HG03521 (cell line): ENCODE measurements around the gene ST6GAL1.
"Not testable (repeated sequence)": the region's sequence is repeated elsewhere in the genome, so short reads cannot be mapped to it uniquely, and the experiment has no call there.

ENCODE experiments used
- ATAC-seq: cut with Tn5 transposase; IDR thresholded peaks from one replicate; pipeline ENCODE4 v1.9.1; 2021; ENCODE audit warnings: mild to moderate bottlenecking, moderate library complexity; ENCODE audit not compliant: unreplicated experiment

The ST6GAL1 gene

GRCh38 chr3:186966406-186966805, 36.1 kb downstream of the ST6GAL1 start:
- no peak for ATAC-seq

DNA sequence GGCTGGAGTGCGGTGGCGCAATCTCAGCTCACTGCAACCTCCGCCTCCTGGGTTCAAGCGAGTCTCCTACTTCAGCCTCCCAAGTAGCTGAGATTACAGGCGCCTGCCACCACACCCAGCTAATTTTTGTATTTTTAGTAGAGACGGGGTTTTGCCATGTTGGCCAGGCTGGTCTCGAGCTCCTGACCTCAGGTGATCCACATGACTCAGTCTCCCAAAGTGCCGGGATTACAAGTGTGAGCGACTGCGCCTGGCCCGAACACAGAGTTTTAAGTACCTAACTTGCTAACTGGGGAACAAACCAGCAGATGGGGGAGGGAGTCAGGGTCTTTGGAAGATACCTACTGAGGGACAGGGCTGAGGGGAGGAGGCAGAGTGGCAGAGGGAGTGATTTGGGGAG, 36.9 kb downstream of the ST6GAL1 start:
- ATAC-seq: not testable (repeated sequence)

GRCh38 chr3:186967686-186968085, 37.4 kb downstream of the ST6GAL1 start:
- no peak for ATAC-seq

- ATAC-seq: no peak
These were observed 39.3 kb downstream of the ST6GAL1 start for GRCh38 chr3:186969607-186970006.

- not testable (repeated sequence) for ATAC-seq
These were observed 40.8 kb downstream of the ST6GAL1 start for GRCh38 chr3:186971106-186971505.

DNA sequence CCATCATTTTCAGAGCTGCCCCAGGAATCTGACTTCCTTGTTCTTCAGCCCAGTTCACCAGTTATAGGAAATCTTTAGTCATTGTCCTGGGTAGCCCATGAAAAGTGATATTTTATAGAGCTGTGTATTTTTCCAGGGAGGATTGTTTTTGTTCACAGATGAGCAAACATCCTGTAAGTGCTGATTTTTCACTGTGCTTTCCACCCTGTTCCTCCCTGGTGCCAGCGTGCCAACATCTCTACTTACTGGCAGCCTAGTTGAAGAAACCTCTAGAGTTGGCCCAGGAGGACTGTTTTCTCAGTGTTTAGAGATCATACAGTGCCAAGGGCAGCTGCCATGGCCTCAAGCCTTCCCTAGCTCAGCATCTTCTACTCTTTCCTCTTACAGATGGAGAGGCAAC, 41.3 kb downstream of the ST6GAL1 start:
- ATAC-seq: no peak

DNA sequence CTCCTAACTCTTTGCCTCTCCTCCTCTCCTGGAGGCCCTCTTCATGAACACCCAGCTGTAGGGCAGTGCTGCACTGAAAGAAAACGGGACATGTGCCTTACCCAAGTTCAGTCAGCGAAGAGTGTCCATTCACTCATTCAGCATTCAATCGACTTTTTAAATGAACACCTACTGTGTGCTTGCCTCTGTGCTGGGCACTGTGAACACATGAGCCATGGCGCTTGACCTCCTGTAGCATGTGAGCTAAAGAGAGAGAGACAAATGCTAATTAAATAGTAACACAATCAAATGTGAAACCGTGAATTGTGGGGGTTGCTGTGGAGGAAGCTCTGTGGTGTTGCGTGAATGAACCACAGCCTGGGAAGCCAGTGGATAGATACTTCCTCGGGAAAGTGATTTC, 43.4 kb downstream of the ST6GAL1 start:
- no peak for ATAC-seq

GRCh38 chr3:186974824-186975313, 44.5 kb downstream of the ST6GAL1 start:
- ATAC-seq: no peak

DNA sequence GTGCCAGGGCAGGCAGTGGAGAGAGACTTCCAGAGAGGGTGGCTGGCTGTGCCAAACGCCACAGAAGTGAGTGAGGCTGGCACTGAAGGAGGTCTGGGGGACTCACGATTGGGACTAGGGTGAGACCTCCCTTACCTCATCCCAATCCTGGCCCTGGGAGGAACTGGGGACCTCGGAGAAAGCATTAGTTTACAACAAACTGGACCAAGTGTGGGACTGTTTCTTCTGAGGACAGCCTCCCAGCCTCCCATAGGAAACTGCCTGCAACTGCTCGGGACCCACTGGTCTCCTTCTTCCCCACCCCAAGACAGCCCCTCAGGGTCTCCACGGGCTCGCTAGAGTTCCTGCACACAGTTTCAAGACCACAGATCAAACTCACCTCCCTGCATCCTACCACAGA, 45.4 kb downstream of the ST6GAL1 start:
- no peak for ATAC-seq

GRCh38 chr3:186976837-186977750, 46.8 kb downstream of the ST6GAL1 start:
- no peak for ATAC-seq

GRCh38 chr3:186978712-186979111, 48.4 kb downstream of the ST6GAL1 start:
- no peak for ATAC-seq

DNA sequence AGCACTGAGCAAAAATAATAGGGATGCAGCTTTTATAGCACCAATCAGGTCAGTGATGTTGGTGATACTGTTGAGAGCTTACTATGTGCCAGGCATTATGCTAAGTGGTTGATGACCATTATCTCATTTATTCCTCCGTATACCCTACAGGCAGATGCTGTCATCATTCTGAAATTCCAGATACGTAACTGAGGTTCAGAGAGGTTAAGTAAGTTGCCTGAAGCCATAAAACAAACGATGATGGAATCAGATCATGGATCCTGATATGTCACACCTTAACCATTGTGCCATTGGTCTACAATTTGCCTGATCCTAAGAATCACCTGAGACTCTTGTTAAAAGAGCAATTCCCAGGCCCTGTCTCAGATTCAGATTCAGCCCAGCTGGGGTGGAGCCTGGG, 49.5 kb downstream of the ST6GAL1 start:
- ATAC-seq: no peak

- ATAC-seq: no peak
These were observed 50.7 kb downstream of the ST6GAL1 start for GRCh38 chr3:186980989-186981388.

DNA sequence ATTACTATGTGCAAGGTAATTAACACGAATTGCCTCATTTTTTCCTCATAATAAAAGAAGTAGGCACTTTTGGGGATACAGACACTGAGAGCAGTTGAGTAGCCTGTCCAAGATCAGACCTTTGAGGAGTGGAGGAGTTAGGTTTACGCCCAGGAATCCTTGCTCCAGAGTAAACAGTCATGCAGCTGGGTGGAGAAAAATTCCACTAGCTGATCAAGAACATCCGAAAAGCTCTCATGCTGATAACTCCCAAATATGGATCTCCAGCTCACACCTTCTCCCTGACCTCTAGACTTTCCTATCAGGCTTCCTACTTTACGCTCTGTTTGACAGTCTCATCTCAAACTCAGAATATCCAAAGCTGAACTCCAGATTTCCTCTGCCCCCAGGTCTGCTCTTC, 53.3 kb downstream of the ST6GAL1 start:
- ATAC-seq: no peak

GRCh38 chr3:186984064-186984463, 53.7 kb downstream of the ST6GAL1 start:
- ATAC-seq: no peak

DNA sequence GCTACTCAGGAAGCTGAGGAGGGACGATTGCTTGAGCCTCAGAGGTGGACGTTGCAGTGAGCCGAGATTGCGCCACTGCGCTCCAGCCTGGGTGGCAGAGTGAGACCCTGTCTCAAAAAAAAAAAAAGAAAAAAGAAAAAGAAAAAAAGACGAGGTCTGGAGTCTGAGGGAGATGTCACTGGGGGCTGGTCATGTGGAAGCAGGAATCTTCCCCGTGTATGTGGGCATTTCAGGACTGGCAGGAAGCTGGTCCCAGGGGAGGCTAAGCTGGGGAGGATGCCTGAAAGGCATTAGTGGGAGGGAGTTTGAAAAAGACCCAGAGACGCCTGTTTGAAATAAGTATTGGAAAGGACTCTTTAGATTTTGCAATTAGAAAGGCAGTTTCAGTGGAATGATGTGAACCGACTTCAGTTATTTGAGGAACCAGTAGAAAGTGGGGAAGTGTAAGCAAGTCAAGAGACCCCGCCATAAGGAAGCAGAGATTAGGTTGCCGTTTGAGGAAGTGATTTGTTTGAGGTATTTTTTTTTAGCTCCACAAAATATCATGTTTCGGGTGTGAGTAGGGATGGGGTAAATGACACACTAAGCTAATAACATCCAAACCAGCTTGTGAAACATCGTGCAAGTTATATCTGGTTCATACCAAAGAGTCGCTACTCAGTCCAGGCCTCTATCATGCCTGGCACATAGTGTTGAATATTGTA, 55.5 kb downstream of the ST6GAL1 start:
- no peak for ATAC-seq

DNA sequence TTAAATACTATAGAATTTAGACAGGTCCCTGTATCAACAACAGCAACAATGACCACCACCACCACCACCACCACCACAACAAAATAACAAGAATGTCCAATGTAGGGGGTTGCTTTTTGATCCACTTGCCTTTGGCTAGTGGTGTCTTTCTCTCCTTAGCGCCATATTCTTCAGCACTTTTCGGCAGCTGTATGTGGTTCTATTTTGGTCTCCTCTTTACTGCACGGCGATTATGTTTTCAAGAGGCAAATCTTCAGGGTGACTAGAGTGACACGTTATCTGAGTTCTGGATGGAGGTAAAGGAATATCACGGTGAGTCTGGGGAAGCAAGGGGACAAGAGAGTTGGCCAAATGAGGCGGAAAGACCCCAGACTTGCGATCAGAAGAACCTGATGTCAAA, 56.1 kb downstream of the ST6GAL1 start:
- no peak for ATAC-seq

- ATAC-seq: no peak
These were observed 56.5 kb downstream of the ST6GAL1 start for GRCh38 chr3:186986816-186987215.

DNA sequence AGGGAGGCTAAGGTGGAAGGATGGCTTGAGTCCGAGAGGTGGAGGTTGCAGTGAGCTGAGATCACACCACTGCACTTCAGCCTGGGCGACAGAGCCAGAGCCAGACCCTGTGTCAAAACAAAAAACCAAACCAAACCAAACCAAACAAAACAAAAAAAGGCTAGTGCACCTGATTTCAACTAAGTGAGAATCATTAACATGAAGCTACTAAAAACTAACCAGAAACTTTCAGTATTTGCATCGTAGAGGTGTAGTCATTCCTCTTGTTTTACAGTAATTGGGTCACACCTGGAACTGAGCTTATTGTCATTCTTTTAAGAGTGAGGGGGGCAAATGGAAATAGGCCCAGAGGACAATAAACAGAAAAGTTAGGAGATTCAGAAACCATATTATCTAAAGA, 58.5 kb downstream of the ST6GAL1 start:
- ATAC-seq: peak; percentile 73

DNA sequence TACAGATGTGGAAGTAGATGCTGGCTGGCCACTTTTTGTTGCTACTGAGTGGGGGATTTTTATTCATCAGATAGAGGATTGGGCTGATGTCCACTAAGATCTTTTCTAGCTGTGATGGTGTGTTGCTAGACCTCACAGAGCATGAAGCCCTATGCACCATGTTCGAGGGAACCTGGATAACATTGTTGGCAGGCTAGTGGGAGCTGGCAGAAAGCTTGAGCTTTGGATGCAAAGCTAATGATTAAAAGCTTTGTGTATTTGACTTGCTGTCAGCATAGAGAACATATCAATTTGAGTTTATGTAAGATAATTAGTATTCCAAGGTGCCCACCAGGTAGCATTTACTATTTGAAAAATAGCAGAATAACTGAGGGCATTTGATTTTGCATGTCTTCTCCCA, 59.1 kb downstream of the ST6GAL1 start:
- no peak for ATAC-seq

DNA sequence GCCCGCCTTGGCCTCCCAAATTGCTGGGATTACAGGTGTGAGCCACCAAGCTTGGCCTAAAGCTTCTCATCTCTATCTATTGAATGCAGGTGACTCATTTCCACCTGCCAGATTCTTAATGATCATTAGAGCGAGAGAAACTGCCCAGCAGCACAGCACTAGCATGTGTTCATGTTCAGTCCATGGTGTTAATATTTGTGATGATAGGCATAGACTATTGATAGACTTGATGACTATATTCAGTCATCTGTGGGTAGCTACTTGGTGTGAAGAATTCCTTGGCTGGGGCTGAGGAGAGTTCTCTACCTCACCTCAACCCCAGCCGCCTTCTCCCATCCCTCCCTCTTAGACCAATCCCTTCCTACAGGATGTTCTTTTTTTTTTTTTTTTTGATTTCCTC, 60.0 kb downstream of the ST6GAL1 start:
- ATAC-seq: no peak

DNA sequence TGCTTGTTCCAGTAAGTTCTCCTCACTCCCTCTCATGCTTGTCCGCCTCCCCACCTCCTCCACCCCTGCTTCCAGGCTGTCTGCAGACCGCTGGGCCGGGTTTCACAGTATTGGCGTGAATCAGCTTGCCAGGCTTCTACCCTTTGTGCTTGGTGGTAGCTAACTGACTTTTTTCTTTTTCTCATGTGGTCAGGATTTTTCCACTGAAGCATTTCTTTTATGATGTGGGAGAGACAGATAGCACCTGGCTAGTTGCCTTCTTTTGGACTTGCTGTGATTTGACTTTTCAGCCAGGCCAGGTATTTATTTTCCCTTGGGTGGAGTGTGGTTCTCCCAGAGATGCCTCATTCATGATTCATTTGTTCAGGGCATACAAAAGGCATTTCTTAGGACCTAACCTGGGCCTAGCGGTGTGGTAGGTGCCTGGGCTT, 60.6 kb downstream of the ST6GAL1 start:
- ATAC-seq: no peak
